Panc1 (cell line): ENCODE results near the gene ASTN2. TPM values are rescaled to one million over a fixed set of nuclear protein-coding genes. Genes with fewer than 3 reads are reported as not detected.

Experiments
- ATAC-seq: fragments of 200-7000 bp; cut with Tn5 transposase; 2 replicates; pipeline ENCODE4 v1.9.1; 2020; ENCODE audit warnings: mild to moderate bottlenecking, moderate library complexity
- BruUV-seq: library from RNA; stranded (reverse); fragments of 400-500 nt; replicated peaks from 2 replicates; lab custom pipeline; 2021; lab: Mats Ljungman, UMichigan
- CTCF ChIA-PET: fragments of 300-600 bp; sonication (Branson Sonifier 250); formaldehyde crosslinking; loops from one replicate; lab custom pipeline; 2022; ENCODE audit warnings: antibody characterized with exemption; lab: Charles Lee
- POLR2A ChIA-PET: fragments of 300-600 bp; sonication (Branson Sonifier 250); formaldehyde crosslinking; loops from one replicate; lab custom pipeline; 2022; ENCODE audit warnings: antibody characterized with exemption; lab: Charles Lee
- DNase-seq: peaks from one replicate; pipeline ENCODE4 v3.0.0-alpha.2; 2010; ENCODE audit warnings: low read depth, low spot score
- H3K27ac ChIP-seq: 2 replicates; pipeline ENCODE4 v1.5.1; 2011; ENCODE audit warnings: mild to moderate bottlenecking, low read length, inconsistent platforms
- H3K27me3 ChIP-seq: fragments of 200-500 bp; sonication (Bioruptor generic); 2 replicates; pipeline ENCODE4 v1.6.0; 2014; ENCODE audit warnings: low read length, inconsistent platforms; ENCODE audit not compliant: control insufficient read depth, insufficient read depth
- H3K36me3 ChIP-seq: fragments of 200-500 bp; sonication (Bioruptor generic); 2 replicates; pipeline ENCODE4 v1.5.1; 2014; ENCODE audit warnings: inconsistent platforms, mild to moderate bottlenecking, low read length, moderate library complexity; ENCODE audit not compliant: control insufficient read depth, insufficient read depth
- H3K4me1 ChIP-seq: 2 replicates; pipeline ENCODE4 v1.5.1; 2011; ENCODE audit warnings: inconsistent platforms, mild to moderate bottlenecking, low read length, moderate library complexity; ENCODE audit not compliant: control insufficient read depth, insufficient read depth
- H3K4me3 ChIP-seq, 2 experiments: 2 replicates each; pipeline ENCODE4 v1.5.1; 2011 to 2012; ENCODE audit warnings: low read depth in 2 of 2, low read length in 2 of 2, mild to moderate bottlenecking in 2 of 2, inconsistent platforms in 1 of 2, moderate library complexity in 1 of 2
- H3K9me3 ChIP-seq: fragments of 200-500 bp; sonication (Bioruptor generic); 2 replicates; pipeline ENCODE4 v1.5.1; 2014; ENCODE audit warnings: low read depth, mild to moderate bottlenecking, inconsistent platforms, low read length, moderate library complexity; ENCODE audit not compliant: control insufficient read depth, insufficient read depth
- POLR2AphosphoS5 ChIP-seq: IDR thresholded peaks from 2 replicates; pipeline ENCODE4 v1.6.1; 2012; ENCODE audit warnings: mild to moderate bottlenecking, low read depth, low read length, moderate library complexity
- SIN3A ChIP-seq: IDR thresholded peaks from 2 replicates; pipeline ENCODE4 v1.6.1; 2012; ENCODE audit warnings: low read depth, mild to moderate bottlenecking, low read length, moderate library complexity, borderline replicate concordance; ENCODE audit not compliant: insufficient read depth
- TCF7L2 ChIP-seq: IDR thresholded peaks from 2 replicates; pipeline ENCODE4 v1.6.1; 2011; ENCODE audit warnings: mild to moderate bottlenecking, low read depth, low read length, inconsistent platforms
- in situ Hi-C: cut with HindIII; loops from 2 replicates; pipeline ENCODE4 v1.10.0; 2016; ENCODE audit warnings: low sequenced_read_pairs, low pct_unique_long_range_greater_than_20kb
- intact Hi-C: fragments of 100-400 bp; cut with micrococcal nuclease; formaldehyde crosslinking; loops from one replicate; pipeline ENCODE4 v1.10.0; 2022; ENCODE audit not compliant: unreplicated experiment
- total RNA-seq: library from RNA; stranded (reverse); gene quantifications from one replicate; pipeline ENCODE4 v1.2.1, GENCODE V29; 2021; ENCODE audit not compliant: unreplicated experiment
- TF ChIP-seq, protein P1 (sequence below), 2 experiments: IDR thresholded peaks; 2 replicates each; pipeline ENCODE4 v1.6.1; 2011 to 2012; ENCODE audit warnings: low read depth in 2 of 2, control low read depth in 1 of 2, low read length in 1 of 2, mild to moderate bottlenecking in 1 of 2, moderate library complexity in 1 of 2; ENCODE audit not compliant: insufficient read depth in 1 of 2
- TF ChIP-seq, protein P2 (sequence below): fragments of 450-650 bp; IDR thresholded peaks from 2 replicates; pipeline ENCODE4 v1.5.1; 2017; ENCODE audit warnings: mild to moderate bottlenecking

Gene ASTN2
- total RNA-seq, 1 experiment from 2014 or later: 3.9 TPM

DNA sequence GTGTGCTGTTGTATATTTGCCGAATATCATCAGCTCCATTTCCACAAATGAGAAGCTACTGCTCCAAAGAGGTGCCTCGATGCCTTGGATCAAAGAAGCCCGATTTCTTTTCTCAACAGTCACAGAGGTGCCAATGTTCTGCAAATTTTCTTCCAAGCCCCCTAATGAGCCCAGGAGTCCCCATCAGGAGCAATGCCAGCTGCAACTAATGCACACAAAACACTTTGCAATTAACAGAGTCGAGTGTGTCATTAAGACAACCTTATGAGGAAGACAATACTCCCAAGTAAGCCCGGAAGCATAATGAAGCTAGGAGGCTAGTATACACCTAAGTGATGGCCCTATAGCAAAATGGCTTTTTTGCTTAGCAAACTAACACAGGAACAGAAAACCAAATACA lies 480.7 kb downstream of the ASTN2 start:
- no peak for DNase-seq
- ATAC-seq: no peak
- H3K9me3 ChIP-seq: no peaks in the 10 kb centered on the region
- no peaks in the 10 kb centered on the region for H3K36me3 ChIP-seq
- in situ Hi-C loops: no loop called here
- ChIA-PET CTCF (no interaction called here), POLR2A (interaction anchor here (0.8 kb wide), 1 partner anchor 1205 kb away, joined by 3 read pairs; no protein-coding TSS in a partner anchor)
- no peaks in the 10 kb centered on the region for H3K4me1 ChIP-seq
- intact Hi-C loops: no loop called here
- no peak overlapping the region for H3K27ac ChIP-seq
- BruUV-seq: no TSS peak
- TF ChIP-seq SIN3A (no peak), TCF7L2 (no peak)
- TF ChIP-seq, protein P1, sequence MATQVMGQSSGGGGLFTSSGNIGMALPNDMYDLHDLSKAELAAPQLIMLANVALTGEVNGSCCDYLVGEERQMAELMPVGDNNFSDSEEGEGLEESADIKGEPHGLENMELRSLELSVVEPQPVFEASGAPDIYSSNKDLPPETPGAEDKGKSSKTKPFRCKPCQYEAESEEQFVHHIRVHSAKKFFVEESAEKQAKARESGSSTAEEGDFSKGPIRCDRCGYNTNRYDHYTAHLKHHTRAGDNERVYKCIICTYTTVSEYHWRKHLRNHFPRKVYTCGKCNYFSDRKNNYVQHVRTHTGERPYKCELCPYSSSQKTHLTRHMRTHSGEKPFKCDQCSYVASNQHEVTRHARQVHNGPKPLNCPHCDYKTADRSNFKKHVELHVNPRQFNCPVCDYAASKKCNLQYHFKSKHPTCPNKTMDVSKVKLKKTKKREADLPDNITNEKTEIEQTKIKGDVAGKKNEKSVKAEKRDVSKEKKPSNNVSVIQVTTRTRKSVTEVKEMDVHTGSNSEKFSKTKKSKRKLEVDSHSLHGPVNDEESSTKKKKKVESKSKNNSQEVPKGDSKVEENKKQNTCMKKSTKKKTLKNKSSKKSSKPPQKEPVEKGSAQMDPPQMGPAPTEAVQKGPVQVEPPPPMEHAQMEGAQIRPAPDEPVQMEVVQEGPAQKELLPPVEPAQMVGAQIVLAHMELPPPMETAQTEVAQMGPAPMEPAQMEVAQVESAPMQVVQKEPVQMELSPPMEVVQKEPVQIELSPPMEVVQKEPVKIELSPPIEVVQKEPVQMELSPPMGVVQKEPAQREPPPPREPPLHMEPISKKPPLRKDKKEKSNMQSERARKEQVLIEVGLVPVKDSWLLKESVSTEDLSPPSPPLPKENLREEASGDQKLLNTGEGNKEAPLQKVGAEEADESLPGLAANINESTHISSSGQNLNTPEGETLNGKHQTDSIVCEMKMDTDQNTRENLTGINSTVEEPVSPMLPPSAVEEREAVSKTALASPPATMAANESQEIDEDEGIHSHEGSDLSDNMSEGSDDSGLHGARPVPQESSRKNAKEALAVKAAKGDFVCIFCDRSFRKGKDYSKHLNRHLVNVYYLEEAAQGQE (IDR thresholded peaks at IDR 0.05; ENCODE audit: insufficient read depth in 1 of 2, low read depth in 2 of 2, low read length in 1 of 2): no peak
- no peaks in the 10 kb centered on the region for H3K27me3 ChIP-seq
- no peak overlapping the region for H3K4me3 ChIP-seq

DNA sequence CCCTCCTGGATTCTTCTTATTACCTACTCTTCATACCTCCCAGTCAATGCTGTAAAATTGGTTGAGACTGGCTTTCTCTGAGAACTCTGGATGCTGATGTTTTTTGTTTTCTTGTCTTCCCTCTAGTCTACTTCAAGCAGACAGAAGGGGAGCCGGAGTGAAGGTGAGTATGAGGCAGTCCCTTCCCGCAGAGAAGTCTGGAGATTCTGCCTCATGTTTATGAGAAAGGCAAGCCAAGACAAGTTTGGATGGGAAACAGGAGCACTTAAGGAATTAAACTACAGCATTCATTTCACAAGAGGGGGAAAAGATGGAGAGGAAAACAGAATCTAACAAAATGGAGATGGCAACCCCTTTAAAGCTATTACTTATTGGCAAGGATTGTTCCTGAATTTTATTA lies 481.6 kb downstream of the ASTN2 start:
- intact Hi-C loops: no loop called here
- Histone ChIP-seq H3K9me3 (no peaks in the 10 kb centered on the region), H3K4me1 (no peaks in the 10 kb centered on the region), H3K4me3 (no peak overlapping the region), H3K27ac (no peak overlapping the region), H3K27me3 (no peaks in the 10 kb centered on the region), H3K36me3 (no peaks in the 10 kb centered on the region)
- ChIA-PET POLR2A (no interaction called here), CTCF (no interaction called here)
- in situ Hi-C loops: no loop called here
- DNase-seq (no peak), ATAC-seq (no peak)
- TF ChIP-seq, protein P1 (IDR thresholded peaks at IDR 0.05; ENCODE audit: insufficient read depth in 1 of 2, low read depth in 2 of 2, low read length in 1 of 2): no peak
- no peak for TF ChIP-seq POLR2AphosphoS5
- TF ChIP-seq TCF7L2: no peak
- TF ChIP-seq, protein P2, sequence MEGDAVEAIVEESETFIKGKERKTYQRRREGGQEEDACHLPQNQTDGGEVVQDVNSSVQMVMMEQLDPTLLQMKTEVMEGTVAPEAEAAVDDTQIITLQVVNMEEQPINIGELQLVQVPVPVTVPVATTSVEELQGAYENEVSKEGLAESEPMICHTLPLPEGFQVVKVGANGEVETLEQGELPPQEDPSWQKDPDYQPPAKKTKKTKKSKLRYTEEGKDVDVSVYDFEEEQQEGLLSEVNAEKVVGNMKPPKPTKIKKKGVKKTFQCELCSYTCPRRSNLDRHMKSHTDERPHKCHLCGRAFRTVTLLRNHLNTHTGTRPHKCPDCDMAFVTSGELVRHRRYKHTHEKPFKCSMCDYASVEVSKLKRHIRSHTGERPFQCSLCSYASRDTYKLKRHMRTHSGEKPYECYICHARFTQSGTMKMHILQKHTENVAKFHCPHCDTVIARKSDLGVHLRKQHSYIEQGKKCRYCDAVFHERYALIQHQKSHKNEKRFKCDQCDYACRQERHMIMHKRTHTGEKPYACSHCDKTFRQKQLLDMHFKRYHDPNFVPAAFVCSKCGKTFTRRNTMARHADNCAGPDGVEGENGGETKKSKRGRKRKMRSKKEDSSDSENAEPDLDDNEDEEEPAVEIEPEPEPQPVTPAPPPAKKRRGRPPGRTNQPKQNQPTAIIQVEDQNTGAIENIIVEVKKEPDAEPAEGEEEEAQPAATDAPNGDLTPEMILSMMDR: no peak
- no peak for TF ChIP-seq SIN3A
- BruUV-seq: no TSS peak
